ENCODE measurements around the gene PIK3AP1.

The PIK3AP1 gene

GRCh38 chr10:96639899-96640298, 80.4 kb downstream of the PIK3AP1 start:
- Histone ChIP-seq H2AFZ (ENCODE audit: low read depth, low read length, severe bottlenecking) (no peak overlapping the region), H3K9ac (ENCODE audit: low read length) (no peak overlapping the region), H3K4me2 (ENCODE audit: low read depth, low read length, poor library complexity, severe bottlenecking) (no peak overlapping the region), H3K79me2 (ENCODE audit: insufficient read depth, low read length) (peaks cover 3% of the 10 kb centered on the region; the same call in 1 of the 2 replicates), H3K9me2 (replicated peaks; ENCODE audit: insufficient read depth, low read length) (no peaks in the 10 kb centered on the region), H4K20me1 (ENCODE audit: low read depth, low read length) (no peaks in the 10 kb centered on the region), H3F3A (ENCODE audit: insufficient read depth) (peaks cover 8% of the 10 kb centered on the region), H3K4me3 (ENCODE audit: insufficient read depth, low read length, poor library complexity, severe bottlenecking) (no peak overlapping the region), H3K9me3 (ENCODE audit: insufficient read depth, low read length) (no peaks in the 10 kb centered on the region), H3K27me3 (ENCODE audit: low read length) (no peaks in the 10 kb centered on the region), H3K36me3 (ENCODE audit: low read length) (peaks cover 40% of the 10 kb centered on the region), H3K27ac (ENCODE audit: low read depth, low read length) (no peak overlapping the region)
- no peak for TF ChIP-seq CTCF (IDR thresholded peaks at IDR 0.05; ENCODE audit: insufficient read depth, low read length, poor library complexity, severe bottlenecking)
- TF ChIP-seq EZH2phosphoT487 (conservative IDR thresholded peaks at IDR 0.05; ENCODE audit: low read length), result no peak

- Histone ChIP-seq H3K36me3 (ENCODE audit: low read length) (peaks cover 31% of the 10 kb centered on the region), H4K20me1 (ENCODE audit: low read depth, low read length) (no peaks in the 10 kb centered on the region), H3K27me3 (ENCODE audit: low read length) (no peaks in the 10 kb centered on the region), H3K9ac (ENCODE audit: low read length) (no peak overlapping the region), H3F3A (ENCODE audit: insufficient read depth) (no peaks in the 10 kb centered on the region; the same call in 1 of the 2 replicates), H3K79me2 (ENCODE audit: insufficient read depth, low read length) (peaks cover 3% of the 10 kb centered on the region; the same call in 1 of the 2 replicates), H3K9me2 (replicated peaks; ENCODE audit: insufficient read depth, low read length) (no peaks in the 10 kb centered on the region), H3K4me2 (ENCODE audit: low read depth, low read length, poor library complexity, severe bottlenecking) (no peak overlapping the region), H3K4me3 (ENCODE audit: insufficient read depth, low read length, poor library complexity, severe bottlenecking) (no peak overlapping the region), H3K27ac (ENCODE audit: low read depth, low read length) (no peak overlapping the region), H3K9me3 (ENCODE audit: insufficient read depth, low read length) (no peaks in the 10 kb centered on the region), H2AFZ (ENCODE audit: low read depth, low read length, severe bottlenecking) (no peak overlapping the region)
- TF ChIP-seq EZH2phosphoT487 (conservative IDR thresholded peaks at IDR 0.05; ENCODE audit: low read length), result no peak
These were observed 81.6 kb downstream of the PIK3AP1 start for GRCh38 chr10:96638696-96639095.

- no peaks in the 10 kb centered on the region for H4K20me1 ChIP-seq (ENCODE audit: low read depth, low read length)
- H3K36me3 ChIP-seq (ENCODE audit: low read length), result peaks cover 26% of the 10 kb centered on the region
- no peak overlapping the region for H3K27ac ChIP-seq (ENCODE audit: low read depth, low read length)
- TF ChIP-seq EZH2phosphoT487 (conservative IDR thresholded peaks at IDR 0.05; ENCODE audit: low read length), result no peak
- TF ChIP-seq CTCF (IDR thresholded peaks at IDR 0.05; ENCODE audit: insufficient read depth, low read length, poor library complexity, severe bottlenecking), result no peak
- H3K27me3 ChIP-seq (ENCODE audit: low read length), result no peaks in the 10 kb centered on the region
- no peaks in the 10 kb centered on the region for H3K9me3 ChIP-seq (ENCODE audit: insufficient read depth, low read length)
- H3F3A ChIP-seq (ENCODE audit: insufficient read depth), result no peaks in the 10 kb centered on the region; the same call in 1 of the 2 replicates
- H3K9me2 ChIP-seq (replicated peaks; ENCODE audit: insufficient read depth, low read length), result no peaks in the 10 kb centered on the region
- H3K4me3 ChIP-seq (ENCODE audit: insufficient read depth, low read length, poor library complexity, severe bottlenecking), result no peak overlapping the region
- no peak overlapping the region for H3K9ac ChIP-seq (ENCODE audit: low read length)
- no peak overlapping the region for H3K4me2 ChIP-seq (ENCODE audit: low read depth, low read length, poor library complexity, severe bottlenecking)
- H2AFZ ChIP-seq (ENCODE audit: low read depth, low read length, severe bottlenecking), result no peak overlapping the region
- peaks cover 3% of the 10 kb centered on the region; the same call in 1 of the 2 replicates for H3K79me2 ChIP-seq (ENCODE audit: insufficient read depth, low read length)
These were observed 82.2 kb downstream of the PIK3AP1 start for GRCh38 chr10:96638120-96638519.

- no peak overlapping the region for H2AFZ ChIP-seq (ENCODE audit: low read depth, low read length, severe bottlenecking)
- H3K4me3 ChIP-seq (ENCODE audit: insufficient read depth, low read length, poor library complexity, severe bottlenecking), result no peak overlapping the region
- peaks cover 26% of the 10 kb centered on the region for H3K36me3 ChIP-seq (ENCODE audit: low read length)
- H3K4me2 ChIP-seq (ENCODE audit: low read depth, low read length, poor library complexity, severe bottlenecking), result no peak overlapping the region
- H3K79me2 ChIP-seq (ENCODE audit: insufficient read depth, low read length), result peaks cover 3% of the 10 kb centered on the region; the same call in 1 of the 2 replicates
- no peaks in the 10 kb centered on the region for H4K20me1 ChIP-seq (ENCODE audit: low read depth, low read length)
- H3K9ac ChIP-seq (ENCODE audit: low read length), result no peak overlapping the region
- no peaks in the 10 kb centered on the region for H3K27me3 ChIP-seq (ENCODE audit: low read length)
- H3K9me3 ChIP-seq (ENCODE audit: insufficient read depth, low read length), result no peaks in the 10 kb centered on the region
- H3F3A ChIP-seq (ENCODE audit: insufficient read depth), result no peaks in the 10 kb centered on the region; the same call in 1 of the 2 replicates
- no peak for TF ChIP-seq CTCF (IDR thresholded peaks at IDR 0.05; ENCODE audit: insufficient read depth, low read length, poor library complexity, severe bottlenecking)
- TF ChIP-seq EZH2phosphoT487 (conservative IDR thresholded peaks at IDR 0.05; ENCODE audit: low read length), result no peak
- H3K27ac ChIP-seq (ENCODE audit: low read depth, low read length), result no peak overlapping the region
- H3K9me2 ChIP-seq (replicated peaks; ENCODE audit: insufficient read depth, low read length), result no peaks in the 10 kb centered on the region
These were observed 82.6 kb downstream of the PIK3AP1 start for GRCh38 chr10:96637709-96638108.
